Kidney (tissue), 22 donors: ENCODE measurements around the gene GTF3C4. TPM values are rescaled to one million over a fixed set of nuclear protein-coding genes. Genes with fewer than 3 reads are reported as not detected.

Experiments used
- DNase-seq, 5 donors: peaks; one replicate each; pipeline ENCODE4 v3.0.0-alpha.2; 2013 to 2020
- FAIRE-seq: peaks from 2 replicates; lab custom pipeline; 2012; peaks lifted over from hg19 to GRCh38; lab: Jason Lieb, UNC
- H3K27ac ChIP-seq, 2 donors: one replicate each; pipeline ENCODE4 v1.7.0; 2013; ENCODE audit warnings: low read depth in 2 of 2, low read length in 2 of 2, inconsistent platforms in 1 of 2
- H3K27me3 ChIP-seq: one replicate; pipeline ENCODE4 v1.7.1; 2013; ENCODE audit warnings: low read length, inconsistent platforms; ENCODE audit not compliant: control insufficient read depth, insufficient read depth
- H3K36me3 ChIP-seq, 3 donors: one replicate each; pipeline versions ENCODE4 v1.7.0 to v1.7.1; 2013; ENCODE audit warnings: low read length in 3 of 3, control low read depth in 1 of 3, inconsistent platforms in 1 of 3; ENCODE audit not compliant: insufficient read depth in 3 of 3, control insufficient read depth in 2 of 3
- H3K4me1 ChIP-seq, 3 donors: one replicate each; pipeline versions ENCODE4 v1.7.0 to v1.7.1; 2013; ENCODE audit warnings: low read length in 3 of 3, inconsistent platforms in 1 of 3, low read depth in 1 of 3; ENCODE audit not compliant: control insufficient read depth in 2 of 3, insufficient read depth in 2 of 3
- H3K4me3 ChIP-seq, 3 donors: one replicate each; pipeline versions ENCODE4 v1.7.0 to v1.8.1; 2013; ENCODE audit warnings: low read length in 3 of 3, control low read depth in 1 of 3, inconsistent platforms in 1 of 3
- H3K9ac ChIP-seq, 3 donors: one replicate each; pipeline versions ENCODE4 v1.7.0 to v1.7.1; 2013; ENCODE audit warnings: low read length in 3 of 3, control low read depth in 1 of 3, inconsistent platforms in 1 of 3
- H3K9me3 ChIP-seq, 3 donors: one replicate each; pipeline versions ENCODE4 v1.7.0 to v1.7.1; 2013; ENCODE audit warnings: low read length in 3 of 3, control low read depth in 1 of 3, inconsistent platforms in 1 of 3; ENCODE audit not compliant: control insufficient read depth in 2 of 3, insufficient read depth in 1 of 3
- intact Hi-C: fragments of 100-400 bp; cut with DNase I; formaldehyde crosslinking; loops from one replicate; pipeline ENCODE4 v1.11.1; 2022
- long read RNA-seq, 10 donors: library from polyadenylated mRNA in 1 of 10; unstranded in 1 of 10; transcript quantifications; one replicate each; pipeline ENCODE4 v2.0.0 and lab custom pipeline, GENCODE V29; 2021 to 2026
- polyA plus RNA-seq: library from polyadenylated mRNA; stranded (reverse); fragments of 350-450 nt; fragmentation: Illumina TruSeq; extraction: RNeasy Lipid Tissue Mini Kit (QIAGEN cat#74804); gene quantifications from one replicate; pipeline ENCODE4 v1.2.3, GENCODE V29; 2014; ENCODE audit warnings: low read depth, low replicate concordance; ENCODE audit not compliant: insufficient read depth
- total RNA-seq: library from RNA; stranded (reverse); fragmentation: NEBNext Ultra II Directional; extraction: Animal tissue kit (Norgen Biotek cat#: 25700); gene quantifications from one replicate; pipeline ENCODE4 v1.2.1, GENCODE V29; 2021
- TF ChIP-seq, protein P1 (sequence below): IDR thresholded peaks from 3 replicates; pipeline ENCODE4 v1.5.1; 2012; ENCODE audit warnings: mild to moderate bottlenecking, moderate library complexity, borderline replicate concordance; ENCODE audit not compliant: insufficient read depth; ENCODE audit errors: extremely low read depth
- donor health status: control.
- donor health status: control.
- donor health status: control.
- donor health status: control.
- donor health status: control.
- donor health status: DM: yes; HTN: yes; CAD: no.
- donor health status: Normal renal cell carcinoma (clear cell type).

GTF3C4 gene, protein sequence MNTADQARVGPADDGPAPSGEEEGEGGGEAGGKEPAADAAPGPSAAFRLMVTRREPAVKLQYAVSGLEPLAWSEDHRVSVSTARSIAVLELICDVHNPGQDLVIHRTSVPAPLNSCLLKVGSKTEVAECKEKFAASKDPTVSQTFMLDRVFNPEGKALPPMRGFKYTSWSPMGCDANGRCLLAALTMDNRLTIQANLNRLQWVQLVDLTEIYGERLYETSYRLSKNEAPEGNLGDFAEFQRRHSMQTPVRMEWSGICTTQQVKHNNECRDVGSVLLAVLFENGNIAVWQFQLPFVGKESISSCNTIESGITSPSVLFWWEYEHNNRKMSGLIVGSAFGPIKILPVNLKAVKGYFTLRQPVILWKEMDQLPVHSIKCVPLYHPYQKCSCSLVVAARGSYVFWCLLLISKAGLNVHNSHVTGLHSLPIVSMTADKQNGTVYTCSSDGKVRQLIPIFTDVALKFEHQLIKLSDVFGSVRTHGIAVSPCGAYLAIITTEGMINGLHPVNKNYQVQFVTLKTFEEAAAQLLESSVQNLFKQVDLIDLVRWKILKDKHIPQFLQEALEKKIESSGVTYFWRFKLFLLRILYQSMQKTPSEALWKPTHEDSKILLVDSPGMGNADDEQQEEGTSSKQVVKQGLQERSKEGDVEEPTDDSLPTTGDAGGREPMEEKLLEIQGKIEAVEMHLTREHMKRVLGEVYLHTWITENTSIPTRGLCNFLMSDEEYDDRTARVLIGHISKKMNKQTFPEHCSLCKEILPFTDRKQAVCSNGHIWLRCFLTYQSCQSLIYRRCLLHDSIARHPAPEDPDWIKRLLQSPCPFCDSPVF
- total RNA-seq (21.0 TPM), polyA plus RNA-seq (3.7 TPM)
- long read RNA-seq, donor 1, full-length matches to known transcripts = 7 of 13 reads
- long read RNA-seq, donor 1, partial matches to known transcripts = 6 of 13 reads
- long read RNA-seq, donor 1, other reads (novel, unspliced or antisense) = 0 of 13 reads
- long read RNA-seq, donor 2, full-length matches to known transcripts = 3 of 3 reads
- long read RNA-seq, donor 2, partial matches to known transcripts = 0 of 3 reads
- long read RNA-seq, donor 2, other reads (novel, unspliced or antisense) = 0 of 3 reads
- long read RNA-seq, donor 3, full-length matches to known transcripts = 4 of 9 reads
- long read RNA-seq, donor 3, partial matches to known transcripts = 5 of 9 reads
- long read RNA-seq, donor 3, other reads (novel, unspliced or antisense) = 0 of 9 reads
- long read RNA-seq, donor 4, full-length matches to known transcripts = 4 of 4 reads
- long read RNA-seq, donor 4, partial matches to known transcripts = 0 of 4 reads
- long read RNA-seq, donor 4, other reads (novel, unspliced or antisense) = 0 of 4 reads
- long read RNA-seq, donor 5 = 0 reads
- long read RNA-seq, donor 6, full-length matches to known transcripts = 1 of 1 reads
- long read RNA-seq, donor 6, partial matches to known transcripts = 0 of 1 reads
- long read RNA-seq, donor 6, other reads (novel, unspliced or antisense) = 0 of 1 reads
- long read RNA-seq, donor 7, full-length matches to known transcripts = 18 of 29 reads
- long read RNA-seq, donor 7, partial matches to known transcripts = 5 of 29 reads
- long read RNA-seq, donor 7, other reads (novel, unspliced or antisense) = 6 of 29 reads
- long read RNA-seq, donor 8, full-length matches to known transcripts = 1 of 1 reads
- long read RNA-seq, donor 8, partial matches to known transcripts = 0 of 1 reads
- long read RNA-seq, donor 8, other reads (novel, unspliced or antisense) = 0 of 1 reads
- long read RNA-seq, donor 9, full-length matches to known transcripts = 1 of 1 reads
- long read RNA-seq, donor 9, partial matches to known transcripts = 0 of 1 reads
- long read RNA-seq, donor 9, other reads (novel, unspliced or antisense) = 0 of 1 reads
- long read RNA-seq, donor 10, full-length matches to known transcripts = 1 of 12 reads
- long read RNA-seq, donor 10, partial matches to known transcripts = 11 of 12 reads
- long read RNA-seq, donor 10, other reads (novel, unspliced or antisense) = 0 of 12 reads

DNA sequence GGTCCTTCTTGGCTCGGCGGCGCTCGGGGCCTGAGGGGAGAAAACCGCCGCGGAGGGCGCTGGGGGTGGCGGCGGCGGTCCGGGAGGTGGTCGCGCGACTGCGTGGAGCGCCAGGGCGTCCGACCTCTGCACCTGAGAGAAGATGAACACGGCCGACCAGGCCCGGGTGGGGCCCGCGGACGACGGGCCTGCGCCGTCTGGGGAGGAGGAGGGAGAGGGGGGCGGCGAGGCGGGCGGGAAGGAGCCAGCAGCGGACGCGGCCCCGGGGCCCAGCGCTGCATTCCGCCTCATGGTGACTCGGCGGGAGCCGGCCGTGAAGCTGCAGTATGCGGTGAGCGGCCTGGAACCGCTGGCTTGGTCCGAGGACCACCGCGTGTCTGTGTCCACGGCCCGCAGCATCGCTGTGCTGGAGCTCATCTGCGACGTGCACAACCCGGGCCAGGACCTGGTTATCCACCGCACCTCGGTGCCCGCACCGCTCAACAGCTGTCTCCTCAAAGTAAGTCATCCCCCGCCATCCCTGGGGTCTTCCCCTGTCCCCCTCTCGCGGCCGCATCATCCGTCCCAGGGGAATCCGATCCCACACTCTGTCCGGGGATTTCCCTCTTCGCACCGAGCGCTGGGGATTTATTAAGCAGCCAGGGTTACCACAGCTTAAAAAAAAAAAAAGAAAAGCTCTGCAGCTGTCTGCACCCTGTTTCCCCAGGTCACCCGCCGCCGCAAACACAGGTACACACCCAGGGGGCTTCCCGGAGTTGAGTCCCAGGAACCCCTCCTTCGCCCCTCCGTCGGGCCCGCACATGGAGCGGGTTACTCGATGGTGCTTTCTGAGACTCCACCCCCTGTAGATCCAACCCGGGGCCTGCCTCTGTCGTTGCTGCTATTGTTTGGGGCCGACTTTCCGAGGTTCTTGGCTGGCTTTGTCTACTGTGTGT is at the start of gene GTF3C4:
Gene GTF3C4, plus strand, starts transcription at position 8 of the 935 bp plus-strand sequence. Its CDS starts 135 bp downstream, at position 143.
- H3K9ac ChIP-seq = peak within 1 kb of the TSS; percentile 91 to 99 (median 97)
- intact Hi-C loops = no loop called here
- H3K27me3 ChIP-seq = no peaks in the 10 kb centered on the region
- H3K4me3 ChIP-seq = peak within 1 kb of the TSS; percentile 88 to 98 (median 95)
- peak within 1 kb of the TSS; percentile 98 to 99 for H3K27ac ChIP-seq
- no peak for FAIRE-seq
- peak; percentile 14 to 71 (median 47) for DNase-seq
- TF ChIP-seq, protein P1, sequence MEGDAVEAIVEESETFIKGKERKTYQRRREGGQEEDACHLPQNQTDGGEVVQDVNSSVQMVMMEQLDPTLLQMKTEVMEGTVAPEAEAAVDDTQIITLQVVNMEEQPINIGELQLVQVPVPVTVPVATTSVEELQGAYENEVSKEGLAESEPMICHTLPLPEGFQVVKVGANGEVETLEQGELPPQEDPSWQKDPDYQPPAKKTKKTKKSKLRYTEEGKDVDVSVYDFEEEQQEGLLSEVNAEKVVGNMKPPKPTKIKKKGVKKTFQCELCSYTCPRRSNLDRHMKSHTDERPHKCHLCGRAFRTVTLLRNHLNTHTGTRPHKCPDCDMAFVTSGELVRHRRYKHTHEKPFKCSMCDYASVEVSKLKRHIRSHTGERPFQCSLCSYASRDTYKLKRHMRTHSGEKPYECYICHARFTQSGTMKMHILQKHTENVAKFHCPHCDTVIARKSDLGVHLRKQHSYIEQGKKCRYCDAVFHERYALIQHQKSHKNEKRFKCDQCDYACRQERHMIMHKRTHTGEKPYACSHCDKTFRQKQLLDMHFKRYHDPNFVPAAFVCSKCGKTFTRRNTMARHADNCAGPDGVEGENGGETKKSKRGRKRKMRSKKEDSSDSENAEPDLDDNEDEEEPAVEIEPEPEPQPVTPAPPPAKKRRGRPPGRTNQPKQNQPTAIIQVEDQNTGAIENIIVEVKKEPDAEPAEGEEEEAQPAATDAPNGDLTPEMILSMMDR = no peak
- no peaks in the 10 kb centered on the region for H3K36me3 ChIP-seq
- H3K9me3 ChIP-seq = no peaks in the 10 kb centered on the region
- peaks cover 0 to 15% (median 0%) of the 10 kb centered on the region in 3 donors for H3K4me1 ChIP-seq

DNA sequence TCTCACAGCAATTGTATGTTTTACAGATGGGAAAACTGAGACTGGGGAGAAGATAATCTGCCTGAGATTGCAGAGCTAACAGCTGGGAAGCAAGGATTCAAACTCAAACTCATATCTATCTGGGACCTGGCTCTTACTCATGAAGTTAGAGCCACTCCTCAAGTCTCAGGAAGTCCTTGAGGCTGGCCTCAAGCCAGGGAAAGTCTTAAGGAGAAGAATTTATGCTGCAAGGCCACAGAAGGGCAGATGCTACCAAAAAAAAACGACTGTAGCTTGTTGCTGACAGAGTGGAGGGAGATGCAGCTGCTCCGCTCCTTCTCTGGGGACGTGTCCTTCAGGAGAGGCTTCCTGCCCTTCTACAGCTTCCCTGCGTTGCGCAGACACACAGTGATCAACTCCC is 48.1 kb upstream of the GTF3C4 start:
- no peak overlapping the region for H3K27ac ChIP-seq
- H3K27me3 ChIP-seq = no peaks in the 10 kb centered on the region
- H3K9me3 ChIP-seq = no peaks in the 10 kb centered on the region
- DNase-seq (peak in 3 of 5 donors; percentile 13 to 79 (median 29)), FAIRE-seq (no peak)
- no peak overlapping the region for H3K9ac ChIP-seq
- intact Hi-C loops = no loop called here
- H3K36me3 ChIP-seq = peaks cover 0 to 36% (median 14%) of the 10 kb centered on the region in 3 donors
- TF ChIP-seq, protein P1 = no peak
- no peak overlapping the region for H3K4me3 ChIP-seq
- no peaks in the 10 kb centered on the region for H3K4me1 ChIP-seq
